Measurements from ENCODE around the gene PPM1K. TPM values are rescaled to one million over a fixed set of nuclear protein-coding genes. Genes with fewer than 3 reads are reported as not detected.
A peak's percentile ranks its signal among the peaks of the same experiment; 100 is the strongest.

Gene PPM1K
- total and polyA plus RNA-seq, 9 of the 15 experiments (the other 6 are each of a cell fraction or from before 2014, with no cell fraction given), result 8.2 to 18.0 (median 10.5) TPM

DNA sequence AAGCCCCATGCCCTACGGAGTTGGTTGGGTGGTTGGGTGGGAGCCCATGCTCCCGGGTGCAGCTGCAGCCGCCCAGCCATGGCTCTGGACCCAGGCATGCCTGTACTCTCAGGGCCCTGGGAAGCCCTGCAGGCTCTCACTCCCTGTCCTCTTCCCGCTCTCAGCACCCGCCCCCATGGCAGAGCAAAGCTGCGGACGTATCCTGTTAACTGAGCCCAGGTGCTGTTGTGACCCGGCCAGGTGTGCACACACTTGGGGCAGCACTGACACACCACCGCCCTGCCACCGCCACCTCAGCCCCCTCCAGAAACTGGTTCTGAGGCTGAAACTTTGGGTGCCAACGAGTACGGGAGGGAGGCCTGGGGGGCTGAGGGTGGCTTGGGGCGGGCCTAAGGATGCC lies 40.3 kb downstream of the PPM1K start:
- ChIA-PET CTCF (ENCODE audit: low intra/inter-chr PET ratio) (no interaction called here), POLR2A (interaction anchor here (1.0 kb wide), 1 partner anchor 40 kb away, joined by 3 read pairs; no protein-coding TSS in a partner anchor)
- H2AFZ ChIP-seq (ENCODE audit: low read depth, low read length), result peak overlapping the region; percentile 87
- peaks cover 0 to 4% of the 10 kb centered on the region in 2 experiments; a peak in 1 of 5 replicates for H3K27me3 ChIP-seq (ENCODE audit: control insufficient read depth in 2 of 2, insufficient read depth in 2 of 2, low read length in 2 of 2)
- H3K9ac ChIP-seq (ENCODE audit: insufficient read depth in 1 of 2, low read depth in 2 of 2, low read length in 2 of 2), result no peak overlapping the region
- no peaks in the 10 kb centered on the region for H4K20me1 ChIP-seq (replicated peaks; ENCODE audit: control insufficient read depth, insufficient read depth, low read length)
- FAIRE-seq (no peak), DNase-seq (ENCODE audit: extremely low read depth in 1 of 4, low spot score in 3 of 4) (no peak), ATAC-seq (peak; percentile 28; the same call in 1 of the 3 replicates)
- H3K36me3 ChIP-seq (ENCODE audit: control insufficient read depth, insufficient read depth, low read length), result no peaks in the 10 kb centered on the region
- no peaks in the 10 kb centered on the region for H3K9me1 ChIP-seq (ENCODE audit: control insufficient read depth, insufficient read depth, low read length)
- no peak overlapping the region for H3K4me3 ChIP-seq
- H3K4me1 ChIP-seq (replicated peaks in 1 of 2; ENCODE audit: control insufficient read depth in 2 of 2, insufficient read depth in 2 of 2, low read length in 2 of 2), result peaks cover 0 to 14% of the 10 kb centered on the region in 2 experiments; a peak in 2 of 5 replicates
- H3K79me2 ChIP-seq (ENCODE audit: control insufficient read depth, insufficient read depth, low read length), result no peaks in the 10 kb centered on the region
- H3K27ac ChIP-seq (ENCODE audit: extremely low read depth, low read depth, low read length), result no peak overlapping the region
- intact Hi-C loops (cut with micrococcal nuclease), result no loop called here
- no TSS peak for BruUV-seq (replicated peaks)
- H3K4me2 ChIP-seq (ENCODE audit: insufficient read depth, low read length), result no peak overlapping the region
- TF ChIP-seq HDAC8 (tag; IDR thresholded peaks at IDR 0.05) (no peak), ZNF24 (IDR thresholded peaks at IDR 0.05) (no peak), ZNF316 (IDR thresholded peaks at IDR 0.05) (no peak), HCFC1 (IDR thresholded peaks at IDR 0.05; ENCODE audit: low read depth, low read length) (no peak), RUNX1 (IDR thresholded peaks at IDR 0.05; ENCODE audit: low read depth) (no peak), NR4A1 (CRISPR knock-in tag; IDR thresholded peaks at IDR 0.05) (no peak), NR4A1 (tag; IDR thresholded peaks at IDR 0.05) (no peak), ESRRB (CRISPR knock-in tag; IDR thresholded peaks at IDR 0.05; ENCODE audit: borderline replicate concordance) (no peak), JUN (IDR thresholded peaks at IDR 0.05; ENCODE audit: borderline replicate concordance, low read depth, low read length) (no peak), JUN (CRISPR knock-in tag; IDR thresholded peaks at IDR 0.05; ENCODE audit: borderline replicate concordance) (no peak), E2F3 (CRISPR knock-in tag; IDR thresholded peaks at IDR 0.05) (no peak), XRCC4 (IDR thresholded peaks at IDR 0.05; ENCODE audit: extremely low read depth, insufficient read depth, insufficient read length) (no peak), SMARCA5 (IDR thresholded peaks at IDR 0.05) (no peak), ZNF695 (CRISPR knock-in tag; IDR thresholded peaks at IDR 0.05) (no peak), TAF1 (IDR thresholded peaks at IDR 0.05; ENCODE audit: control insufficient read depth, extremely low read depth, insufficient read depth, low read length, severe bottlenecking) (no peak)
- TF ChIP-seq, protein P1, sequence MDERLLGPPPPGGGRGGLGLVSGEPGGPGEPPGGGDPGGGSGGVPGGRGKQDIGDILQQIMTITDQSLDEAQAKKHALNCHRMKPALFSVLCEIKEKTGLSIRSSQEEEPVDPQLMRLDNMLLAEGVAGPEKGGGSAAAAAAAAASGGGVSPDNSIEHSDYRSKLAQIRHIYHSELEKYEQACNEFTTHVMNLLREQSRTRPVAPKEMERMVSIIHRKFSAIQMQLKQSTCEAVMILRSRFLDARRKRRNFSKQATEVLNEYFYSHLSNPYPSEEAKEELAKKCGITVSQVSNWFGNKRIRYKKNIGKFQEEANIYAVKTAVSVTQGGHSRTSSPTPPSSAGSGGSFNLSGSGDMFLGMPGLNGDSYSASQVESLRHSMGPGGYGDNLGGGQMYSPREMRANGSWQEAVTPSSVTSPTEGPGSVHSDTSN (CRISPR knock-in tag; IDR thresholded peaks at IDR 0.05; ENCODE audit: low read depth), result no peak
- TF ChIP-seq, protein P1 (tag; conservative IDR thresholded peaks at IDR 0.05; ENCODE audit: low read depth), result no peak
- TF ChIP-seq, protein P2, sequence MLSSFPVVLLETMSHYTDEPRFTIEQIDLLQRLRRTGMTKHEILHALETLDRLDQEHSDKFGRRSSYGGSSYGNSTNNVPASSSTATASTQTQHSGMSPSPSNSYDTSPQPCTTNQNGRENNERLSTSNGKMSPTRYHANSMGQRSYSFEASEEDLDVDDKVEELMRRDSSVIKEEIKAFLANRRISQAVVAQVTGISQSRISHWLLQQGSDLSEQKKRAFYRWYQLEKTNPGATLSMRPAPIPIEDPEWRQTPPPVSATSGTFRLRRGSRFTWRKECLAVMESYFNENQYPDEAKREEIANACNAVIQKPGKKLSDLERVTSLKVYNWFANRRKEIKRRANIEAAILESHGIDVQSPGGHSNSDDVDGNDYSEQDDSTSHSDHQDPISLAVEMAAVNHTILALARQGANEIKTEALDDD (IDR thresholded peaks at IDR 0.05), result no peak
- 36% methylated on average over 7 of the region's 13 CpGs for WGBS (ENCODE audit: insufficient coverage, low coverage, missing lambda C conversion rate)
- no peaks in the 10 kb centered on the region for H3K9me3 ChIP-seq (replicated peaks; ENCODE audit: control insufficient read depth, insufficient read depth, low read depth, low read length)
- in situ Hi-C loops (cut with MboI), result no loop called here
